Neutrophil (primary cell): ENCODE data around the gene IFITM10.

Experiments used
- H3K27ac ChIP-seq: fragments of 200-600 bp; sonication (generic); 2 replicates; pipeline ENCODE4 v1.5.1; 2016; ENCODE audit warnings: mild to moderate bottlenecking, moderate library complexity
- H3K27me3 ChIP-seq: fragments of 200-600 bp; sonication (generic); 2 replicates; pipeline ENCODE4 v1.6.0; 2016; ENCODE audit warnings: mild to moderate bottlenecking
- H3K36me3 ChIP-seq: fragments of 200-600 bp; sonication (generic); 2 replicates; pipeline ENCODE4 v1.5.1; 2017
- H3K4me1 ChIP-seq, 2 experiments: fragments of 200-600 bp in 1 of 2; sonication (generic) in 1 of 2; 1 replicate in 1 of 2; 2 replicates in 1 of 2; pipeline versions ENCODE4 v1.5.1 to v1.6.1; 2013 to 2016; ENCODE audit warnings: low read depth in 1 of 2, low read length in 1 of 2, mild to moderate bottlenecking in 1 of 2, moderate library complexity in 1 of 2; ENCODE audit not compliant: control insufficient read depth in 1 of 2, insufficient read depth in 1 of 2
- H3K4me3 ChIP-seq, 2 experiments: fragments of 200-600 bp in 1 of 2; sonication (generic) in 1 of 2; 1 replicate in 1 of 2; 2 replicates in 1 of 2; pipeline ENCODE4 v1.5.1; 2013 to 2016; ENCODE audit warnings: low read depth in 1 of 2, low read length in 1 of 2, mild to moderate bottlenecking in 1 of 2, moderate library complexity in 1 of 2
- H3K9me3 ChIP-seq: fragments of 200-600 bp; sonication (generic); 2 replicates; pipeline ENCODE4 v1.5.1; 2016
- TF ChIP-seq, protein P1 (sequence below): fragments of 200-600 bp; sonication (generic); IDR thresholded peaks from 2 replicates; pipeline ENCODE4 v1.5.1; 2016; ENCODE audit warnings: antibody characterized with exemption

IFITM10 gene

DNA sequence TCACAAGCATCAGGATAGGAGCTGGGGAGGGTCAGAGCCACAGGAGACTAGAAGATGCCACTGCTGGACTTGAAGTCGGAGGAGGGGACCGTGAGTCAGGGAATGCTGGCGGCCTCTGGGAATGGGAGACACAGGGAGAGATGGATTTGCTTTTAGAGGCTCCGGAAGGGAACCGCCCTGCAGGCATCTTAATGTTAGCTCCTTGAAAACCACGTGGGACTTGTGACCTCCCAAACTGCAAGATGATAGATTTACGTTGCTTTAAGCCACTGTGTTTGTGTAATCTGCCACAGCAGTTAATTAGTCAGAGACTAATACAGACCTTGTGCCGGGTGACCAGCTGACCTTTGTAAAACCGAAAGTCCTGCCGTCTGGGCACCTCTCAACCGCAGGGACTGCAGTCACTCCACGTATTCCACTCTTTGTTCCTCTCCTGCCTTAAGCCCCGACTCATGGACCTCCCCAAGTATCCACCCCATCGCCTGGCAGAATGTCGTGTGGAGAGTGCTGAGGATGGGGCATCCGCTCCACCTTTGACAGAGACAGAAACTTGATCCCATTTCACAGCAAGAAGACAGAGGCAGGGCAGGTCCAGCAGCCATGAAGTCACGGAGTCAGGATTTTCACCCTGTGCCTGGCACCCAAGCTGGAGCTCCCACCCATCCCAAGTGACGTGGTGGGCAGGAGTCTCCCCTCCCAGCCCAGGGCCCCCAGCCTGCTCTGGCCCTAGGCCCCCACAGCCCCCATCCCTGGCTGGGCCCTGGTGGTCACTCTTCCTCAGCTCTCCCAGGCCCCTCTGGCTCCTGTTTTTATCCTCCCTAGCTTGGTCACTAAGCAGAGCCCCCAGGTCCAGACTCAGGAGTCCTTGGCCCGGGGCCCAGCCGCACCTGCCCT, 32.7 kb upstream of the IFITM10 start:
- Histone ChIP-seq H3K27ac (peak overlapping the region; percentile 95), H3K27me3 (no peaks in the 10 kb centered on the region), H3K4me1 (peaks cover 74 to 81% of the 10 kb centered on the region in 2 experiments), H3K36me3 (no peaks in the 10 kb centered on the region), H3K4me3 (peak overlapping the region in 1 of 2 experiments; percentile 62), H3K9me3 (no peaks in the 10 kb centered on the region)
- TF ChIP-seq, protein P1, sequence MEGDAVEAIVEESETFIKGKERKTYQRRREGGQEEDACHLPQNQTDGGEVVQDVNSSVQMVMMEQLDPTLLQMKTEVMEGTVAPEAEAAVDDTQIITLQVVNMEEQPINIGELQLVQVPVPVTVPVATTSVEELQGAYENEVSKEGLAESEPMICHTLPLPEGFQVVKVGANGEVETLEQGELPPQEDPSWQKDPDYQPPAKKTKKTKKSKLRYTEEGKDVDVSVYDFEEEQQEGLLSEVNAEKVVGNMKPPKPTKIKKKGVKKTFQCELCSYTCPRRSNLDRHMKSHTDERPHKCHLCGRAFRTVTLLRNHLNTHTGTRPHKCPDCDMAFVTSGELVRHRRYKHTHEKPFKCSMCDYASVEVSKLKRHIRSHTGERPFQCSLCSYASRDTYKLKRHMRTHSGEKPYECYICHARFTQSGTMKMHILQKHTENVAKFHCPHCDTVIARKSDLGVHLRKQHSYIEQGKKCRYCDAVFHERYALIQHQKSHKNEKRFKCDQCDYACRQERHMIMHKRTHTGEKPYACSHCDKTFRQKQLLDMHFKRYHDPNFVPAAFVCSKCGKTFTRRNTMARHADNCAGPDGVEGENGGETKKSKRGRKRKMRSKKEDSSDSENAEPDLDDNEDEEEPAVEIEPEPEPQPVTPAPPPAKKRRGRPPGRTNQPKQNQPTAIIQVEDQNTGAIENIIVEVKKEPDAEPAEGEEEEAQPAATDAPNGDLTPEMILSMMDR = no peak

DNA sequence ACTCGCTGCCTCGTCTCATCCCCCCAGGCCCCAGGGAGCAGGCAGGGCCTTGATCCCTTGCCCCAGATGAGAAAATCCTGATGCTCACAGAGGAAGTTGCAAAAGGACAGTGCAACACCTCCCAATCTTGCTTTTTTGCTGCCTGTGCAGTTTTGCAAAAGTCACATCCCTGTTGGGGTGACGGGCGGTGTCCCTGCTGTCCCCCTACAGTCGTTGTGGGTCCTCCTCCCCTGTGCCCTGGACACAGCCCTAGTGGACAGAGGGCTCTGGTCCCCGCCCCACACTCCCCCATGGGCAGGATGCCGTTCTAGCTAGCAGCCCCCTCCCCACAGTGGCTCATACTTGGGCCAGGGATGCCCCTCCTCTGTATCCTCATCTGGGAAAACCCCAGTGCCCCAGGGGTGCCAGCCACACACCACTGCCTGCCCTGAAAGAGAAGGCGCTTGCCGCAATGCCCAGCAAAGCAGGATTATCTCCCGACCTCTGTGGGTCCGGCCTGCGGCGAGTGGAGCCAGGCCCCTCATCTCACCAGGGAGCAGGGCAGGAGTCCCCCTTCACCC, 31.7 kb upstream of the IFITM10 start:
- H3K27me3 ChIP-seq = no peaks in the 10 kb centered on the region
- peak overlapping the region; percentile 95 for H3K27ac ChIP-seq
- H3K4me3 ChIP-seq = peak overlapping the region; percentile 41 to 62
- TF ChIP-seq, protein P1 = no peak
- no peaks in the 10 kb centered on the region for H3K36me3 ChIP-seq
- H3K4me1 ChIP-seq = peaks cover 84 to 91% of the 10 kb centered on the region in 2 experiments
- H3K9me3 ChIP-seq = no peaks in the 10 kb centered on the region

DNA sequence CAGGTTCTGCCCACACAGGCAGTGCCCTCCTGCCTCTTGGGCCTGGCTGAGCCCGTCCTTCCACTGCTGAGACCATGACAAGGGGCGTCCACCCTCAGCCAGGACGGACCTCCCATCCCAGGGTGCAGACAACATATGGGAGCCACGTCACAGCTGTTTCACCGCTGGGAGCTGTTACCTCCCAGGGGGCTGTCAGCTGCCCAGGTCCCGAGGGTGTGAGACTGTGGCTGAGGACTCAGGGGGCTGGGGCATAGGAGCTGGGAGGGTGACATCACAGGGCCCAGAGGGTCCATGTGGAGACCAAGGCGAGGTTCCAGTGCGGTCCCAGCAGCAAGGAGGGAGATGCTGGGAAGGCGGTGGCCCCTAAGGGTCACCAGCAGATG, 31.2 kb upstream of the IFITM10 start:
- TF ChIP-seq, protein P1 = no peak
- Histone ChIP-seq H3K9me3 (no peaks in the 10 kb centered on the region), H3K27ac (peak overlapping the region; percentile 95), H3K4me3 (peak overlapping the region; percentile 41 to 62), H3K27me3 (no peaks in the 10 kb centered on the region), H3K4me1 (peaks cover 88 to 93% of the 10 kb centered on the region in 2 experiments), H3K36me3 (no peaks in the 10 kb centered on the region)

DNA sequence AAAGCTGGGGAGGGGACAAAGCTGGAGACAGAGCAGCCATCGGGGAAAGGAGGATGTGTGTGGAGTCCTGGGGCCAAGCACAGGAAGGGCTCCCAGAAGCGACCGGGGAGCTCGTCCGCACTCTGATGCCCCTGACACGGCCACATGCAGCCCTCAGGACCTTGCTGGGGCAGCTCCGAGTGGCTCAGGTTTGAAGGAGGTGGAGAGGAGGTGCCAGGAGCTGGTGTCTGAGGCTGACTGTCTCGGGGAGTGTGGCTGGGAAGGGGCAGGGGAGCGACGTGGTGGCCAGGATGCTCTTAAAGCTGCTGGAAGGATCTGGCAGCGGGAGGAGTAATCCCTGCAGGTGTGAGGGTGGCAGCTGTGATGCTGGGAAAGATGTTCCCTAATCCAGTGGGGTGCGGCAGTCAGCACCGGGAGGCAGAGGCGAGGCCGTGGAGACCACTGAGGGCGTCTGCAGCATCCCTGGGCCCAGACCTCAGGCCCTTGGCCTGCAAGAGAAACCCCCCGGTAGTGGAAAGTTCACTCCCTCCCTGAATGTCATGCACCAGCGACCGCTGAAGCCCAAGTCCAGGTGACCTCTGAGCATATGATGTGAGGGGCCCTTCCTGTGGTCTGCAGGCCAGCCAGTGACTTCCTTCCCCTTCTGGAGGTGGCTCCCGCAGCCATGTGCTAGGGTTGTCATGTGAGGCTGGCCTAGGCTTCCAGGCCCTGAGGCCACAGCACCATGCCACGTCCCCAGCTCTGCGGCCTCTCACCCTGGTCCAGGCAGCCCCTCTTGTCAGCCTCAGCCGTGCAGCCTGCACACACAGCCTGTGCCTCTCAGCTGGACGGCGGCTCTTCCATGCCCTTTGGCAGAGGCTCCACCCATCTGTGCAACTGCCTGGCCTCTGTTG, 30.6 kb upstream of the IFITM10 start:
- Histone ChIP-seq H3K27ac (peak overlapping the region; percentile 95), H3K9me3 (no peaks in the 10 kb centered on the region), H3K4me3 (peak overlapping the region; percentile 41 to 62), H3K4me1 (peaks cover 86 to 90% of the 10 kb centered on the region in 2 experiments), H3K36me3 (no peaks in the 10 kb centered on the region), H3K27me3 (no peaks in the 10 kb centered on the region)
- TF ChIP-seq, protein P1 = no peak
